HG03159 (cell line): ENCODE data around the gene ADRA2C.

Experiments used
- ATAC-seq: cut with Tn5 transposase; IDR thresholded peaks from one replicate; pipeline ENCODE4 v1.9.1; 2021; ENCODE audit warnings: mild to moderate bottlenecking, moderate library complexity; ENCODE audit not compliant: unreplicated experiment

Gene ADRA2C

GRCh38 chr4:3766036-3766784 lies at the start of gene ADRA2C:
ADRA2C (plus strand) TSS chr4:3766385; CDS start chr4:3766607, 222 bp downstream.
- ATAC-seq = no peak

- no peak for ATAC-seq
Observed at GRCh38 chr4:3716631-3717235, 49.5 kb upstream of the ADRA2C start.

GRCh38 chr4:3717241-3717640 lies 48.9 kb upstream of the ADRA2C start:
- no peak for ATAC-seq

- no peak for ATAC-seq
Observed at GRCh38 chr4:3718462-3718861, 47.7 kb upstream of the ADRA2C start.

GRCh38 chr4:3719191-3719590 lies 47.0 kb upstream of the ADRA2C start:
- ATAC-seq = no peak

- no peak for ATAC-seq
Observed at GRCh38 chr4:3719836-3720235, 46.3 kb upstream of the ADRA2C start.

- ATAC-seq = no peak
Observed at GRCh38 chr4:3720466-3720865, 45.7 kb upstream of the ADRA2C start.

- no peak for ATAC-seq
Observed at GRCh38 chr4:3721186-3721585, 45.0 kb upstream of the ADRA2C start.

- ATAC-seq = no peak
Observed at GRCh38 chr4:3721627-3722026, 44.6 kb upstream of the ADRA2C start.

- ATAC-seq = no peak
Observed at GRCh38 chr4:3722446-3723231, 43.5 kb upstream of the ADRA2C start.

GRCh38 chr4:3723232-3723642 lies 42.9 kb upstream of the ADRA2C start:
- ATAC-seq = no peak

GRCh38 chr4:3724319-3725231 lies 41.6 kb upstream of the ADRA2C start:
- ATAC-seq = no peak

- no peak for ATAC-seq
Observed at GRCh38 chr4:3725936-3726870, 40.0 kb upstream of the ADRA2C start.

- no peak for ATAC-seq
Observed at GRCh38 chr4:3727847-3728469, 38.2 kb upstream of the ADRA2C start.

GRCh38 chr4:3729188-3729881 lies 36.9 kb upstream of the ADRA2C start:
- ATAC-seq = no peak

GRCh38 chr4:3729882-3730226 lies 36.3 kb upstream of the ADRA2C start:
- no peak for ATAC-seq

- ATAC-seq = no peak
Observed at GRCh38 chr4:3730422-3731190, 35.6 kb upstream of the ADRA2C start.
